Endothelial cell of umbilical vein (primary cell): Measurements from ENCODE around the gene CASKIN1.
A peak's percentile ranks its signal among the peaks of the same experiment; 100 is the strongest.

Experiments
- CTCF ChIP-seq, 2 donors: IDR thresholded peaks; 1 replicate in 1 of 2; 2 replicates in 1 of 2; pipeline ENCODE4 v1.5.1; 2011; ENCODE audit warnings: low read length in 2 of 2, mild to moderate bottlenecking in 2 of 2, moderate library complexity in 2 of 2, control low read depth in 1 of 2, inconsistent platforms in 1 of 2, low read depth in 1 of 2; ENCODE audit not compliant: insufficient read depth in 1 of 2; ENCODE audit errors: extremely low read depth in 1 of 2
- EZH2 ChIP-seq: IDR thresholded peaks from 2 replicates; pipeline ENCODE4 v1.6.1; 2012; ENCODE audit warnings: borderline replicate concordance, low read depth, mild to moderate bottlenecking, moderate library complexity, low read length, inconsistent platforms; ENCODE audit not compliant: severe bottlenecking
- FOS ChIP-seq: IDR thresholded peaks from 2 replicates; pipeline ENCODE4 v1.6.1; 2011; ENCODE audit warnings: mild to moderate bottlenecking, low read length, moderate library complexity, borderline replicate concordance; ENCODE audit not compliant: insufficient read depth
- JUN ChIP-seq: IDR thresholded peaks from 2 replicates; pipeline ENCODE4 v1.6.1; 2011; ENCODE audit warnings: borderline replicate concordance, low read depth; ENCODE audit not compliant: insufficient read length, insufficient read depth
- MAX ChIP-seq: IDR thresholded peaks from 2 replicates; pipeline ENCODE4 v1.6.1; 2011; ENCODE audit not compliant: insufficient read depth, insufficient read length
- MYC ChIP-seq: IDR thresholded peaks from one replicate; pipeline ENCODE4 v1.6.1; 2011; ENCODE audit warnings: mild to moderate bottlenecking, low read depth, low read length
- POLR2A ChIP-seq: IDR thresholded peaks from 2 replicates; pipeline ENCODE4 v1.6.1; 2012; ENCODE audit warnings: low read depth, mild to moderate bottlenecking, control low read depth, low read length
- POLR2AphosphoS5 ChIP-seq: IDR thresholded peaks from 2 replicates; pipeline ENCODE4 v1.6.1; 2012; ENCODE audit warnings: low read depth, mild to moderate bottlenecking, control low read depth, low read length, moderate library complexity; ENCODE audit not compliant: insufficient read depth

DNA sequence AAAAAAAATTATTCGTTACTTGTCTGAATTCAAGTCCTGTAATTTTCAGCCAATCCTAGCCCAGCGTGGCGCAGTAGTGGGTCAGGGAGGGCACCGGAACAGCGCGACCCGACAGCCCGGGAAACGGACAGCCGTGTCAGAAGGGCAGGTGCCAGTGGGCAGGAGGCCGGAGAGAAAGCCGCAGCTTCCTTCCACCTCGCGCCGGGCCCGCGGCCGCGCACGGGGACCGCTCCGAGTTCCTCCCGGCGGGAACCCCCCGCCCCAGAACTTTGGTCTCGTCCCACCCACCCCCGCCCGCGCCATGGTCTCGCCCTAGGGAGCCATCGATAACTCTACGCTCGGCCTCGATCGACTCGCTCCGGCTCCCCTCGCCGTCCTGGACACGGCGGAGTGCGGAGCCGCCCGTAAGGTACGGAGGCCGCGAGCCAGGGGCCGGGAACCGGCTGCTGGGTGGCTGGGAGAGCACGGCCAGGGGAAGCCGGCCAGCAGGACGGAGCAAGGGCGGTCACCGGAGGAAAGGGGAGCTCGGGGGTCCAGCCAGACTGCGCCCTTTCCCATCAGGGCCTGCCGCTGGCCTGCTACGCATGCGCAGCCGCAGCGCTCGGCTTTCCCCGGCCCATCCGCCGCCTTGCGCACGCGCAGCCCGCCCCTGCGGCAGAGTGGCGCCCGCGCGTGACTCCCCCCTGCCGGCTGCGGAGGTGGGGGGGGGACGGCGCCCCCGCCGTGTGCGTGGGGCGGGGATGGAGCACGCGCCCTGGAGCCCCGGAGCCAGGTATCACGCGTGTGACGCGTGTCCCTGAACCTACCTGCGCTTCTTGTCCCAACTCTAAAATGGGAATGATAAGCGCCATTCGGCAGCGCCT is 8.9 kb upstream of the CASKIN1 start, which contains the start of gene MLST8:
- TF ChIP-seq CTCF (IDR thresholded peaks at IDR 0.05; ENCODE audit: extremely low read depth in 1 of 2, insufficient read depth in 1 of 2, low read depth in 1 of 2, low read length in 2 of 2) (peak in 1 of 2 donors; percentile 25), POLR2AphosphoS5 (peak; percentile 98), EZH2 (no peak), FOS (no peak), POLR2A (peak; percentile 89), JUN (no peak), MYC (no peak), MAX (no peak)
